Keratinocyte (primary cell): ENCODE measurements around the gene MED16. TPM values are rescaled to one million over a fixed set of nuclear protein-coding genes. Genes with fewer than 3 reads are reported as not detected.

Experiments
- DNase-seq: peaks from one replicate; pipeline ENCODE4 v3.0.0-alpha.2; 2011; ENCODE audit warnings: low read depth, missing footprints, low spot score
- FAIRE-seq: peaks from 2 replicates; lab custom pipeline; 2011; peaks lifted over from hg19 to GRCh38; lab: Jason Lieb, UNC
- H2AFZ ChIP-seq: 2 replicates; pipeline ENCODE4 v1.6.0; 2012; ENCODE audit warnings: low read length, control low read depth, inconsistent platforms; ENCODE audit not compliant: control insufficient read depth
- H3K27ac ChIP-seq: 2 replicates; pipeline ENCODE4 v1.5.1; 2011; ENCODE audit warnings: low read length; ENCODE audit not compliant: control insufficient read depth, insufficient read depth
- H3K27me3 ChIP-seq: 3 replicates; pipeline ENCODE4 v1.6.0; 2011; ENCODE audit warnings: low read length; ENCODE audit not compliant: control insufficient read depth, insufficient read depth; ENCODE audit errors: extremely low read depth
- H3K36me3 ChIP-seq, 2 experiments: 2 replicates in 1 of 2; 3 replicates in 1 of 2; pipeline ENCODE4 v1.5.1; 2011; ENCODE audit warnings: low read length in 2 of 2, mild to moderate bottlenecking in 1 of 2; ENCODE audit not compliant: control insufficient read depth in 2 of 2, insufficient read depth in 2 of 2; ENCODE audit errors: extremely low read depth in 1 of 2
- H3K4me1 ChIP-seq: 3 replicates; pipeline ENCODE4 v1.5.1; 2011; ENCODE audit warnings: low read length; ENCODE audit not compliant: control insufficient read depth, insufficient read depth; ENCODE audit errors: extremely low read depth
- H3K4me2 ChIP-seq: 3 replicates; pipeline ENCODE4 v1.6.0; 2011; ENCODE audit warnings: low read depth, low read length; ENCODE audit not compliant: control insufficient read depth, insufficient read depth; ENCODE audit errors: extremely low read depth
- H3K4me3 ChIP-seq, 3 experiments: fragments of 200-600 bp in 1 of 3; sonication (generic) in 1 of 3; 2 replicates in 2 of 3; 3 replicates in 1 of 3; pipeline ENCODE4 v1.5.1; 2011 to 2016; ENCODE audit warnings: low read length in 3 of 3, mild to moderate bottlenecking in 3 of 3, control low read depth in 2 of 3, inconsistent platforms in 1 of 3, low read depth in 1 of 3, mixed read lengths in 1 of 3, mixed run types in 1 of 3, moderate library complexity in 1 of 3; ENCODE audit not compliant: control insufficient read depth in 2 of 3, insufficient read depth in 2 of 3; ENCODE audit errors: extremely low read depth in 1 of 3
- H3K79me2 ChIP-seq: 2 replicates; pipeline ENCODE4 v1.6.0; 2012; ENCODE audit warnings: low read length; ENCODE audit not compliant: control insufficient read depth, insufficient read depth
- H3K9ac ChIP-seq: 3 replicates; pipeline ENCODE4 v1.6.0; 2011; ENCODE audit warnings: low read length; ENCODE audit not compliant: control insufficient read depth, insufficient read depth; ENCODE audit errors: extremely low read depth
- H3K9me1 ChIP-seq: 3 replicates; pipeline ENCODE4 v1.6.0; 2011; ENCODE audit warnings: low read length; ENCODE audit not compliant: control insufficient read depth, insufficient read depth; ENCODE audit errors: extremely low read depth
- H3K9me3 ChIP-seq: 2 replicates; pipeline ENCODE4 v1.5.1; 2012; ENCODE audit warnings: low read depth, low read length; ENCODE audit not compliant: control insufficient read depth
- H4K20me1 ChIP-seq: 3 replicates; pipeline ENCODE4 v1.6.0; 2011; ENCODE audit warnings: low read length; ENCODE audit not compliant: control insufficient read depth, insufficient read depth; ENCODE audit errors: extremely low read depth
- EZH2 ChIP-seq: IDR thresholded peaks from one replicate; pipeline ENCODE4 v1.6.1; 2012; ENCODE audit warnings: inconsistent platforms, mild to moderate bottlenecking, low read length, moderate library complexity
- dilution Hi-C: fragments of 300-500 bp; cut with MboI; formaldehyde crosslinking; loops from one replicate; pipeline ENCODE4 v1.7.0; 2020; ENCODE audit warnings: low sequenced_read_pairs; ENCODE audit not compliant: extremely low pct_ligation_motif_present
- polyA plus RNA-seq, 5 experiments: library from polyadenylated mRNA; depleted of rRNA in 3 of 5; stranded (reverse) in 3 of 5; stranded (forward) in 1 of 5; unstranded in 1 of 5; fragments of >200 nt; gene quantifications; 1 replicate in 1 of 5; 2 replicates in 3 of 5; 3 replicates in 1 of 5; pipeline versions ENCODE4 v1.2.1 to v1.2.3, GENCODE V29; 2011 to 2012; ENCODE audit warnings: missing spikeins in 2 of 5, low read depth in 1 of 5, low replicate concordance in 1 of 5
- TF ChIP-seq, protein P1 (sequence below), 3 experiments: IDR thresholded peaks in 1 of 3; conservative IDR thresholded peaks in 1 of 3; optimal IDR thresholded peaks in 1 of 3; 2 replicates in 2 of 3; 3 replicates in 1 of 3; pipeline versions ENCODE3 to v1.5.1; 2011; ENCODE audit warnings: low read length in 3 of 3, mild to moderate bottlenecking in 3 of 3, moderate library complexity in 2 of 3, control low read depth in 1 of 3, inconsistent platforms in 1 of 3; ENCODE audit not compliant: insufficient read depth in 2 of 3; ENCODE audit errors: extremely low read depth in 1 of 3

The MED16 gene
- polyA plus RNA-seq, 1 donor (not counting 4 experiments of a cell fraction or from before 2014, with no cell fraction given): 9.7 TPM

GRCh38 chr19:825897-826644 lies 66.9 kb downstream of the MED16 start:
- Histone ChIP-seq H2AFZ (no peak overlapping the region), H3K79me2 (no peaks in the 10 kb centered on the region), H3K9me1 (no peaks in the 10 kb centered on the region), H3K27ac (no peak overlapping the region), H4K20me1 (no peaks in the 10 kb centered on the region), H3K36me3 (no peaks in the 10 kb centered on the region), H3K9me3 (no peaks in the 10 kb centered on the region), H3K4me3 (no peak overlapping the region), H3K27me3 (peaks cover 4% of the 10 kb centered on the region), H3K4me1 (no peaks in the 10 kb centered on the region), H3K4me2 (no peak overlapping the region), H3K9ac (no peak overlapping the region)
- dilution Hi-C loops: no loop called here
- no peak for FAIRE-seq
- DNase-seq: no peak
- TF ChIP-seq, protein P1, sequence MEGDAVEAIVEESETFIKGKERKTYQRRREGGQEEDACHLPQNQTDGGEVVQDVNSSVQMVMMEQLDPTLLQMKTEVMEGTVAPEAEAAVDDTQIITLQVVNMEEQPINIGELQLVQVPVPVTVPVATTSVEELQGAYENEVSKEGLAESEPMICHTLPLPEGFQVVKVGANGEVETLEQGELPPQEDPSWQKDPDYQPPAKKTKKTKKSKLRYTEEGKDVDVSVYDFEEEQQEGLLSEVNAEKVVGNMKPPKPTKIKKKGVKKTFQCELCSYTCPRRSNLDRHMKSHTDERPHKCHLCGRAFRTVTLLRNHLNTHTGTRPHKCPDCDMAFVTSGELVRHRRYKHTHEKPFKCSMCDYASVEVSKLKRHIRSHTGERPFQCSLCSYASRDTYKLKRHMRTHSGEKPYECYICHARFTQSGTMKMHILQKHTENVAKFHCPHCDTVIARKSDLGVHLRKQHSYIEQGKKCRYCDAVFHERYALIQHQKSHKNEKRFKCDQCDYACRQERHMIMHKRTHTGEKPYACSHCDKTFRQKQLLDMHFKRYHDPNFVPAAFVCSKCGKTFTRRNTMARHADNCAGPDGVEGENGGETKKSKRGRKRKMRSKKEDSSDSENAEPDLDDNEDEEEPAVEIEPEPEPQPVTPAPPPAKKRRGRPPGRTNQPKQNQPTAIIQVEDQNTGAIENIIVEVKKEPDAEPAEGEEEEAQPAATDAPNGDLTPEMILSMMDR (optimal IDR thresholded peaks at IDR 0.05 in 1 of 3, IDR thresholded peaks at IDR 0.05 in 1 of 3, conservative IDR thresholded peaks at IDR 0.05 in 1 of 3; ENCODE audit: extremely low read depth in 1 of 3, insufficient read depth in 2 of 3, low read length in 3 of 3): no peak
- no peak for TF ChIP-seq EZH2

GRCh38 chr19:824885-825284 lies 68.1 kb downstream of the MED16 start:
- TF ChIP-seq EZH2: no peak
- TF ChIP-seq, protein P1 (optimal IDR thresholded peaks at IDR 0.05 in 1 of 3, IDR thresholded peaks at IDR 0.05 in 1 of 3, conservative IDR thresholded peaks at IDR 0.05 in 1 of 3; ENCODE audit: extremely low read depth in 1 of 3, insufficient read depth in 2 of 3, low read length in 3 of 3): no peak
- H3K27me3 ChIP-seq: peaks cover 4% of the 10 kb centered on the region
- no peak overlapping the region for H3K4me2 ChIP-seq
- no peaks in the 10 kb centered on the region for H3K9me3 ChIP-seq
- H3K27ac ChIP-seq: no peak overlapping the region
- dilution Hi-C loops: no loop called here
- no peak overlapping the region for H2AFZ ChIP-seq
- H3K4me1 ChIP-seq: no peaks in the 10 kb centered on the region
- no peaks in the 10 kb centered on the region for H3K79me2 ChIP-seq
- no peak overlapping the region for H3K4me3 ChIP-seq
- DNase-seq (no peak), FAIRE-seq (no peak)
- H4K20me1 ChIP-seq: no peaks in the 10 kb centered on the region
- no peaks in the 10 kb centered on the region for H3K9me1 ChIP-seq
- H3K36me3 ChIP-seq: no peaks in the 10 kb centered on the region
- H3K9ac ChIP-seq: no peak overlapping the region
